Lower leg skin (tissue), 3 donors: ENCODE measurements around the gene TAPT1.

ENCODE experiments used
- CTCF ChIP-seq, 3 donors: fragments of 450-650 bp; IDR thresholded peaks; one replicate each; pipeline ENCODE4 v1.5.1; 2016; ENCODE audit warnings: antibody characterized with exemption in 3 of 3, mild to moderate bottlenecking in 3 of 3, moderate library complexity in 2 of 3
- POLR2A ChIP-seq, 2 donors: fragments of 450-650 bp; IDR thresholded peaks; one replicate each; pipeline ENCODE4 v1.6.1; 2016 to 2017; ENCODE audit warnings: antibody characterized with exemption in 2 of 2, mild to moderate bottlenecking in 1 of 2, moderate library complexity in 1 of 2

DNA sequence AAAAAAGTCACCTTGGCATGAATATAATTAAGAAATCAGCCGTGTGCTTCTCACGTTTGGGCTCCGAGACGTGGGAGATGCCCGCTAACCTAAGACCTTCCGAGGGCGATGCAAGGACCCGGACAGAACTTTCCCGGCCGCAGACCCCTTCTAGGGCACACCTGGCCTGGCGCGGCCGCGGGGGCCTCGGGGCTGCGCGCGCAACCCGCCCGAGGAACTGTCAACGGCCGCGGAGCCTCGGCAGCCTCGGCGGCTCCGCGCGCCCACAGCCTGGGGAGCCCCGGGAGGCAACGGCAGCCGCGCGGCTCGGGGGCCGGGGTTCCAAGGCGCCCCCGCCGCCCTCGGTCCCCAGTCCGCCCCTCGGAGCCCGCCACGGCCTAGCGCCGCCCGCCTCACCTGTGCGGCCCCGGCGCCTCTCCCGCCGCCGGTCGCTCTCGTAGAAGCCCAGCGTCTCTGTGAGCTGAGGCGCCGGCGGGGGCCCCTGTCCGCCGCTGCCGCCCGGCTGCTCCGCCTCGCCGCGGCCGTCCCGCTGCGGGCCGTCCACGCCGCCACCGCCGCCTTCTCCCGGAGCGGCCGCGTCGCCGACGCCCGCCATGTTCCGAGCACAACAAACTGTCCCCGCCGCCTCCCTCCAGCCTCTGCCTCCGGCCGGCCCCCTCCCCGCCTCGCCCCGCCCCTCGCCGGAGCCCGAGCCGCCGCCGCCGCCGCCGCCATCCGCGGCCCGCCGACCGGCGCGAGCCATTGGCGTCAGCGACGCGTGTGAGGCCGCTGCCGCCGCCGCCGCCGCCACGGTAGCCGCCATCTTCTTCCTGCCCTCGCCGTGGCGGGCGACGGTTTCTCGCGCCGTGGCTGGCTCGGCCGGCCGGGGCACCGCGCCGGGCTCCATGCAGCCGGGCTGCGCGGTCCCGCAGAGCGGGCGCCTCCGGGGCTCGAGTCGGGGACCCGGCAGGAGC, at the start of gene TAPT1:
- TF ChIP-seq CTCF (IDR thresholded peaks at IDR 0.05) (no peak), POLR2A (IDR thresholded peaks at IDR 0.05) (no peak)
